NAMALWA (cell line): ENCODE measurements around the gene PRKACA.
A peak's percentile ranks its signal among the peaks of the same experiment; 100 is the strongest.

Experiments
- DNase-seq: peaks from one replicate; pipeline ENCODE4 v3.0.0-alpha.2; 2015; ENCODE audit warnings: low spot score

PRKACA gene

GRCh38 chr19:14117668-14118164 lies at the start of gene PRKACA:
Gene PRKACA, minus strand, starts transcription at chr19:14117762. Its CDS starts 215 bp downstream, at chr19:14117547.
- peak; percentile 98 for DNase-seq

GRCh38 chr19:14166999-14167575 lies 49.5 kb upstream of the PRKACA start:
- no peak for DNase-seq

- no peak for DNase-seq
These were observed 48.6 kb upstream of the PRKACA start for GRCh38 chr19:14165990-14166830.

- DNase-seq: no peak
These were observed 47.3 kb upstream of the PRKACA start for GRCh38 chr19:14164724-14165493.

- no peak for DNase-seq
These were observed 46.5 kb upstream of the PRKACA start for GRCh38 chr19:14164082-14164481.

- no peak for DNase-seq
These were observed 45.3 kb upstream of the PRKACA start for GRCh38 chr19:14162871-14163297.

GRCh38 chr19:14161305-14161704 lies 43.7 kb upstream of the PRKACA start:
- no peak for DNase-seq

- no peak for DNase-seq
These were observed 42.6 kb upstream of the PRKACA start for GRCh38 chr19:14160017-14160703.

- DNase-seq: no peak
These were observed 41.5 kb upstream of the PRKACA start for GRCh38 chr19:14159059-14159458.

GRCh38 chr19:14158276-14159023 lies 40.9 kb upstream of the PRKACA start:
- no peak for DNase-seq

GRCh38 chr19:14156971-14157717 lies 39.6 kb upstream of the PRKACA start:
- DNase-seq: no peak

GRCh38 chr19:14156122-14156521 lies 38.6 kb upstream of the PRKACA start:
- DNase-seq: no peak

GRCh38 chr19:14155371-14155770 lies 37.8 kb upstream of the PRKACA start:
- no peak for DNase-seq

GRCh38 chr19:14152713-14153112 lies 35.2 kb upstream of the PRKACA start:
- DNase-seq: no peak

- DNase-seq: no peak
These were observed 33.5 kb upstream of the PRKACA start for GRCh38 chr19:14150770-14151661.

- DNase-seq: no peak
These were observed 32.6 kb upstream of the PRKACA start for GRCh38 chr19:14150041-14150769.

GRCh38 chr19:14149509-14149994 lies 32.0 kb upstream of the PRKACA start:
- no peak for DNase-seq

GRCh38 chr19:14148751-14149410 lies 31.3 kb upstream of the PRKACA start:
- DNase-seq: no peak
